HepG2 (cell line): ENCODE results near the gene NCOA1. TPM values are rescaled to one million over a fixed set of nuclear protein-coding genes. Genes with fewer than 3 reads are reported as not detected.

Experiments used
- ATAC-seq: fragments of 200-7000 bp; cut with Tn5 transposase; 3 replicates; pipeline ENCODE4 v1.9.1; 2020; ENCODE audit warnings: mild to moderate bottlenecking, moderate library complexity
- BruUV-seq: library from RNA; stranded (reverse); fragments of 400-500 nt; replicated peaks from 2 replicates; lab custom pipeline; 2021; lab: Mats Ljungman, UMichigan
- CTCF ChIA-PET: fragments of 300-600 bp; formaldehyde crosslinking; extraction: SDS; loops from one replicate; lab custom pipeline; 2021; ENCODE audit warnings: low total read pairs, inconsistent platforms, low intra/inter-chr PET ratio; lab: Yijun Ruan, JAX
- POLR2A ChIA-PET: fragments of 350-600 bp; sonication (Branson Sonifier 250); formaldehyde crosslinking; loops from one replicate; lab custom pipeline; 2020; ENCODE audit warnings: antibody characterized with exemption, inconsistent platforms; lab: Yijun Ruan, JAX
- DNase-seq: peaks from one replicate; pipeline ENCODE4 v3.0.0-alpha.2; 2015; ENCODE audit warnings: low spot score
- FAIRE-seq: peaks from 3 replicates; lab custom pipeline; 2011; peaks lifted over from hg19 to GRCh38; lab: Jason Lieb, UNC
- H2AFZ ChIP-seq: one replicate; pipeline ENCODE4 v1.6.1; 2011; ENCODE audit warnings: low read length, inconsistent platforms
- H3K27ac ChIP-seq: fragments of 300-600 bp; 3 replicates; pipeline ENCODE4 v1.8.0; 2011; ENCODE audit warnings: mixed run types, mild to moderate bottlenecking, mixed read lengths, low read length, inconsistent platforms; ENCODE audit not compliant: insufficient read depth; ENCODE audit errors: extremely low read length
- H3K27me3 ChIP-seq, 2 experiments: fragments of 200-600 bp in 1 of 2; 2 replicates in 1 of 2; 3 replicates in 1 of 2; pipeline versions ENCODE4 v1.6.0 to v1.8.0; 2011; ENCODE audit warnings: low read length in 2 of 2, mild to moderate bottlenecking in 2 of 2, moderate library complexity in 2 of 2, inconsistent platforms in 1 of 2; ENCODE audit not compliant: insufficient read depth in 2 of 2, control insufficient read depth in 1 of 2
- H3K36me3 ChIP-seq, 2 experiments: fragments of 200-600 bp in 1 of 2; replicated peaks in 1 of 2; 2 replicates in 1 of 2; 3 replicates in 1 of 2; pipeline versions ENCODE4 v1.5.1 to v1.8.0; 2011; ENCODE audit warnings: low read length in 2 of 2, inconsistent platforms in 1 of 2; ENCODE audit not compliant: insufficient read depth in 2 of 2, control insufficient read depth in 1 of 2
- H3K4me1 ChIP-seq: 2 replicates; pipeline ENCODE4 v1.5.1; 2012; ENCODE audit warnings: low read length, inconsistent platforms; ENCODE audit not compliant: insufficient read depth
- H3K4me2 ChIP-seq: 2 replicates; pipeline ENCODE4 v1.6.0; 2011; ENCODE audit warnings: low read depth, low read length, inconsistent platforms
- H3K4me3 ChIP-seq, 3 experiments: fragments of 200-600 bp in 1 of 3; sonication (generic), shearing (Covaris generic) in 1 of 3; replicated peaks in 1 of 3; 2 replicates each; pipeline ENCODE4 v1.5.1; 2011 to 2016; ENCODE audit warnings: low read length in 3 of 3, inconsistent platforms in 2 of 3, low read depth in 2 of 3, mild to moderate bottlenecking in 2 of 3, control low read depth in 1 of 3, mixed read lengths in 1 of 3; ENCODE audit not compliant: insufficient read depth in 1 of 3
- H3K79me2 ChIP-seq: one replicate; pipeline ENCODE4 v1.6.1; 2011; ENCODE audit warnings: low read length, inconsistent platforms; ENCODE audit not compliant: insufficient read depth
- H3K9ac ChIP-seq: 2 replicates; pipeline ENCODE4 v1.6.0; 2011; ENCODE audit warnings: mild to moderate bottlenecking, low read depth, low read length, inconsistent platforms; ENCODE audit not compliant: insufficient read depth
- H3K9me3 ChIP-seq: 2 replicates; pipeline ENCODE4 v1.5.1; 2012; ENCODE audit warnings: mild to moderate bottlenecking, low read length
- H4K20me1 ChIP-seq: 2 replicates; pipeline ENCODE4 v1.6.0; 2011; ENCODE audit warnings: inconsistent platforms, mild to moderate bottlenecking, low read length, moderate library complexity; ENCODE audit not compliant: insufficient read depth
- ATF4 ChIP-seq, 2 experiments: fragments of 450-650 bp in 1 of 2; sonication (generic) in 1 of 2; formaldehyde crosslinking; IDR thresholded peaks; 2 replicates each; pipeline versions ENCODE4 v1.5.0 to v1.8.0; 2020 to 2022; ENCODE audit warnings: mild to moderate bottlenecking in 1 of 2, missing genetic modification reagents in 1 of 2
- GTF2F1 ChIP-seq: fragments of 150-350 bp; IDR thresholded peaks from 2 replicates; pipeline ENCODE4 v1.6.1; 2014; ENCODE audit warnings: low read length
- KMT2B ChIP-seq: IDR thresholded peaks from 2 replicates; pipeline ENCODE4 v1.6.1; 2016; ENCODE audit warnings: missing genetic modification reagents, missing compliant biosample characterization
- MED8 ChIP-seq: sonication (generic); formaldehyde crosslinking; IDR thresholded peaks from 2 replicates; pipeline ENCODE4 v1.8.1; 2023; ENCODE audit warnings: mild to moderate bottlenecking, missing genetic modification reagents; ENCODE audit not compliant: insufficient replicate concordance
- MIER2 ChIP-seq: IDR thresholded peaks from 2 replicates; pipeline ENCODE4 v1.6.1; 2016; ENCODE audit warnings: missing biosample characterization, missing genetic modification reagents
- NBN ChIP-seq: fragments of 450-650 bp; conservative IDR thresholded peaks from 2 replicates; pipeline ENCODE4 v1.6.1; 2017
- NCOA5 ChIP-seq: sonication (generic); formaldehyde crosslinking; IDR thresholded peaks from 2 replicates; pipeline ENCODE4 v1.4.0; 2020; ENCODE audit warnings: missing genetic modification reagents
- NFKB2 ChIP-seq: sonication (generic); formaldehyde crosslinking; IDR thresholded peaks from 2 replicates; pipeline ENCODE4 v1.4.0; 2020; ENCODE audit warnings: missing genetic modification reagents, borderline replicate concordance
- NR3C1 ChIP-seq: sonication (generic); formaldehyde crosslinking; IDR thresholded peaks from 2 replicates; pipeline ENCODE4 v1.4.0; 2020; ENCODE audit warnings: missing genetic modification reagents
- PREB ChIP-seq: sonication (generic); formaldehyde crosslinking; IDR thresholded peaks from 2 replicates; pipeline ENCODE4 v1.4.0; 2020; ENCODE audit warnings: missing genetic modification reagents
- SMAD1 ChIP-seq: sonication (generic); formaldehyde crosslinking; IDR thresholded peaks from 2 replicates; pipeline ENCODE4 v1.4.0; 2020; ENCODE audit warnings: missing genetic modification reagents, low read depth, mild to moderate bottlenecking, borderline replicate concordance
- TFE3 ChIP-seq: IDR thresholded peaks from 2 replicates; pipeline ENCODE4 v1.6.1; 2016
- ZKSCAN8 ChIP-seq: IDR thresholded peaks from 2 replicates; pipeline ENCODE4 v1.6.1; 2016; ENCODE audit warnings: borderline replicate concordance, missing genetic modification reagents, missing compliant biosample characterization
- ZNF235 ChIP-seq: sonication (generic); formaldehyde crosslinking; IDR thresholded peaks from 2 replicates; pipeline ENCODE4 v1.8.1; 2023; ENCODE audit warnings: mild to moderate bottlenecking, missing genetic modification reagents, borderline replicate concordance
- ZNF30 ChIP-seq: sonication (generic); formaldehyde crosslinking; IDR thresholded peaks from 2 replicates; pipeline ENCODE4 v1.5.0; 2020; ENCODE audit warnings: mild to moderate bottlenecking, missing genetic modification reagents
- ZNF34 ChIP-seq: sonication (generic); formaldehyde crosslinking; IDR thresholded peaks from 2 replicates; pipeline ENCODE4 v1.4.0; 2020; ENCODE audit warnings: mild to moderate bottlenecking, missing genetic modification reagents, borderline replicate concordance
- ZNF614 ChIP-seq: IDR thresholded peaks from 2 replicates; pipeline ENCODE4 v1.6.1; 2018; ENCODE audit warnings: missing biosample characterization, missing genetic modification reagents, inconsistent platforms, borderline replicate concordance
- ZNF660 ChIP-seq: sonication (generic); formaldehyde crosslinking; IDR thresholded peaks from 2 replicates; pipeline ENCODE4 v1.5.1; 2020; ENCODE audit warnings: mild to moderate bottlenecking, low read depth, missing genetic modification reagents, borderline replicate concordance
- ZNF780A ChIP-seq: sonication (generic); formaldehyde crosslinking; IDR thresholded peaks from 2 replicates; pipeline ENCODE4 v1.8.0; 2022; ENCODE audit warnings: mild to moderate bottlenecking, missing genetic modification reagents, moderate library complexity
- ZNF784 ChIP-seq: sonication (generic); formaldehyde crosslinking; IDR thresholded peaks from 2 replicates; pipeline ENCODE4 v1.5.1; 2020; ENCODE audit warnings: missing genetic modification reagents, mild to moderate bottlenecking, borderline replicate concordance
- ZNF790 ChIP-seq: sonication (generic); formaldehyde crosslinking; IDR thresholded peaks from 2 replicates; pipeline ENCODE4 v1.8.0; 2022; ENCODE audit warnings: missing genetic modification reagents, mild to moderate bottlenecking, borderline replicate concordance
- WGBS: methylation state at CpG from one replicate; pipeline ENCODE4 v1.1.6; 2017; ENCODE audit warnings: low lambda C conversion rate; 5-methylcytosine and 5-hydroxymethylcytosine counted together
- in situ Hi-C: cut with HindIII; loops from 2 replicates; pipeline ENCODE4 v1.10.0; 2017; ENCODE audit warnings: low pct_unique_long_range_greater_than_20kb; ENCODE audit not compliant: extremely low pct_ligation_motif_present
- intact Hi-C: fragments of 100-400 bp; cut with micrococcal nuclease; formaldehyde crosslinking; loops from one replicate; pipeline ENCODE4 v1.10.0; 2022; ENCODE audit not compliant: unreplicated experiment
- polyA plus RNA-seq, 8 experiments: library from polyadenylated mRNA; depleted of rRNA in 3 of 8; stranded (reverse) in 7 of 8; unstranded in 1 of 8; fragments of >200 nt; fragmentation: Illumina TruSeq in 4 of 8; extraction: Trizol in 4 of 8; gene quantifications; 2 replicates each; pipeline versions ENCODE4 v1.2.1 to v1.2.3, GENCODE V29; 2011 to 2016; ENCODE audit warnings: low read depth in 4 of 8, missing spikeins in 1 of 8, mixed read lengths in 1 of 8; ENCODE audit not compliant: insufficient read depth in 1 of 8
- total RNA-seq, 5 experiments: library from RNA; depleted of rRNA; stranded (reverse); fragments of >200 nt; fragmentation: Illumina TruSeq; extraction: Trizol; gene quantifications; 2 replicates each; pipeline ENCODE4 v1.2.3, GENCODE V29; 2016; ENCODE audit warnings: low read depth in 1 of 5

NCOA1 gene
- total and polyA plus RNA-seq, 2 of the 13 experiments (the other 11 are each of a cell fraction or from before 2014, with no cell fraction given), result 10.0 to 10.4 TPM

GRCh38 chr2:24509840-24510239 lies 18.8 kb downstream of the NCOA1 start (continued):
- no peak for TF ChIP-seq GTF2F1
- TF ChIP-seq, all 625 proteins: peak for 0

- no peaks in the 10 kb centered on the region; the same call in 1 of the 2 replicates for H4K20me1 ChIP-seq
- ATAC-seq (no peak), FAIRE-seq (no peak), DNase-seq (no peak)
- no peaks in the 10 kb centered on the region for H3K79me2 ChIP-seq
- no peak overlapping the region for H3K4me2 ChIP-seq
- CTCF ChIA-PET, result no interaction called here
- POLR2A ChIA-PET, result no interaction called here
- no peak overlapping the region for H2AFZ ChIP-seq
- 82% methylated on average over 1 of the region's 1 CpG for WGBS
- in situ Hi-C loops (no loop called here), intact Hi-C loops (no loop called here)
- H3K9ac ChIP-seq, result no peak overlapping the region
- H3K36me3 ChIP-seq, result no peaks in the 10 kb centered on the region
- H3K4me3 ChIP-seq, result no peak overlapping the region
- H3K27me3 ChIP-seq, result no peaks in the 10 kb centered on the region
- no TSS peak for BruUV-seq
- no peaks in the 10 kb centered on the region for H3K4me1 ChIP-seq
- no peak overlapping the region for H3K27ac ChIP-seq
- H3K9me3 ChIP-seq, result no peaks in the 10 kb centered on the region
- TF ChIP-seq ZNF614 (CRISPR knock-in tag) (no peak), ZNF660 (no peak), ZNF784 (CRISPR knock-in tag) (no peak), ZKSCAN8 (no peak), KMT2B (CRISPR knock-in tag) (no peak), NFKB2 (CRISPR knock-in tag) (no peak), TFE3 (CRISPR knock-in tag) (no peak), ZNF780A (CRISPR knock-in tag) (no peak), ZNF235 (CRISPR knock-in tag) (no peak), ATF4 (CRISPR knock-in tag; IDR thresholded peaks at IDR 0.05) (no peak), NR3C1 (CRISPR knock-in tag) (no peak), NBN (no peak), ZNF34 (CRISPR knock-in tag) (no peak), NCOA5 (CRISPR knock-in tag) (no peak), MIER2 (CRISPR knock-in tag) (no peak), SMAD1 (CRISPR knock-in tag) (no peak), PREB (CRISPR knock-in tag) (no peak), ZNF790 (CRISPR knock-in tag) (no peak), MED8 (CRISPR knock-in tag) (no peak), ZNF30 (CRISPR knock-in tag) (no peak)
Measured at GRCh38 chr2:24510771-24511170, 19.7 kb downstream of the NCOA1 start.
